GM23248 (cell line): ENCODE data around the gene PNKD. TPM values are rescaled to one million over a fixed set of nuclear protein-coding genes. Genes with fewer than 3 reads are reported as not detected.

Source experiments
- DNase-seq: peaks from one replicate; pipeline ENCODE4 v3.0.0-alpha.2; 2015
- H2AFZ ChIP-seq: fragments of 200-600 bp; sonication (generic); 2 replicates; pipeline ENCODE4 v1.6.1; 2016; ENCODE audit warnings: antibody characterized with exemption
- H3F3A ChIP-seq: fragments of 200-600 bp; sonication (generic); 2 replicates; pipeline ENCODE4 v1.6.1; 2016; ENCODE audit warnings: mild to moderate bottlenecking, antibody characterized with exemption, mixed run types; ENCODE audit not compliant: insufficient read depth
- H3K27ac ChIP-seq: fragments of 200-600 bp; sonication (generic); 2 replicates; pipeline ENCODE4 v1.5.1; 2016; ENCODE audit warnings: mild to moderate bottlenecking
- H3K27me3 ChIP-seq: fragments of 200-600 bp; sonication (generic); replicated peaks from 2 replicates; pipeline ENCODE4 v1.6.1; 2016; ENCODE audit warnings: mild to moderate bottlenecking; ENCODE audit not compliant: insufficient read depth
- H3K36me3 ChIP-seq: fragments of 200-600 bp; sonication (generic); 2 replicates; pipeline ENCODE4 v1.6.1; 2016; ENCODE audit warnings: low read depth, mild to moderate bottlenecking
- H3K4me1 ChIP-seq: fragments of 200-600 bp; sonication (generic); 2 replicates; pipeline ENCODE4 v1.6.1; 2016; ENCODE audit warnings: mild to moderate bottlenecking; ENCODE audit not compliant: insufficient read depth
- H3K4me2 ChIP-seq: fragments of 200-600 bp; sonication (generic); one replicate; pipeline ENCODE4 v1.6.1; 2016; ENCODE audit warnings: mild to moderate bottlenecking; ENCODE audit not compliant: unreplicated experiment
- H3K4me3 ChIP-seq: fragments of 200-600 bp; sonication (generic); 2 replicates; pipeline ENCODE4 v1.5.1; 2016; ENCODE audit warnings: mild to moderate bottlenecking
- H3K79me2 ChIP-seq: fragments of 200-600 bp; sonication (generic); 2 replicates; pipeline ENCODE4 v1.6.1; 2016; ENCODE audit warnings: mild to moderate bottlenecking; ENCODE audit not compliant: insufficient read depth
- H3K9ac ChIP-seq: fragments of 200-600 bp; sonication (generic); 2 replicates; pipeline ENCODE4 v1.6.1; 2016; ENCODE audit warnings: mild to moderate bottlenecking
- H3K9me2 ChIP-seq: fragments of 200-600 bp; sonication (generic); 2 replicates; pipeline ENCODE4 v1.6.1; 2016; ENCODE audit warnings: mixed run types, mild to moderate bottlenecking, moderate library complexity; ENCODE audit not compliant: insufficient read depth
- H3K9me3 ChIP-seq: fragments of 200-600 bp; sonication (generic); one replicate; pipeline ENCODE4 v1.6.1; 2017; ENCODE audit warnings: low read depth
- H4K20me1 ChIP-seq: fragments of 200-600 bp; sonication (generic); 2 replicates; pipeline ENCODE4 v1.6.0; 2016; ENCODE audit not compliant: insufficient read depth
- EZH2 ChIP-seq: fragments of 200-600 bp; sonication (generic); IDR thresholded peaks from 2 replicates; pipeline ENCODE4 v1.6.1; 2018; ENCODE audit warnings: antibody characterized with exemption, mild to moderate bottlenecking; ENCODE audit not compliant: insufficient read depth, poor library complexity, severe bottlenecking
- EZH2phosphoT487 ChIP-seq: fragments of 200-600 bp; sonication (generic); IDR thresholded peaks from 2 replicates; pipeline ENCODE4 v1.6.1; 2018; ENCODE audit warnings: antibody characterized with exemption, moderate library complexity, mild to moderate bottlenecking, low read depth; ENCODE audit not compliant: insufficient read depth
- WGBS, 2 experiments: methylation state at CpG; one replicate each; pipeline ENCODE4 v1.1.6; 2015 to 2017; ENCODE audit warnings: low lambda C conversion rate in 2 of 2, low coverage in 1 of 2; ENCODE audit errors: missing lambda C conversion rate in 2 of 2; 5-methylcytosine and 5-hydroxymethylcytosine counted together
- in situ Hi-C: fragments of 300-500 bp; cut with MboI; formaldehyde crosslinking; loops from 2 replicates; pipeline ENCODE4 v1.15.0; 2020
- polyA plus RNA-seq: library from polyadenylated mRNA; unstranded; fragments of >200 nt; fragmentation: Nextera tagmentation; extraction: Ambion mirVana; gene quantifications from 2 replicates; pipeline ENCODE4 v1.2.1, GENCODE V29; 2016
- total RNA-seq: library from RNA; depleted of rRNA; stranded (reverse); fragments of >200 nt; shearing (Covaris generic); gene quantifications from 2 replicates; pipeline ENCODE4 v1.2.3, GENCODE V29; 2014

Gene PNKD
- total and polyA plus RNA-seq, 2 experiments from 2014 or later: 28.6 to 82.7 TPM

DNA sequence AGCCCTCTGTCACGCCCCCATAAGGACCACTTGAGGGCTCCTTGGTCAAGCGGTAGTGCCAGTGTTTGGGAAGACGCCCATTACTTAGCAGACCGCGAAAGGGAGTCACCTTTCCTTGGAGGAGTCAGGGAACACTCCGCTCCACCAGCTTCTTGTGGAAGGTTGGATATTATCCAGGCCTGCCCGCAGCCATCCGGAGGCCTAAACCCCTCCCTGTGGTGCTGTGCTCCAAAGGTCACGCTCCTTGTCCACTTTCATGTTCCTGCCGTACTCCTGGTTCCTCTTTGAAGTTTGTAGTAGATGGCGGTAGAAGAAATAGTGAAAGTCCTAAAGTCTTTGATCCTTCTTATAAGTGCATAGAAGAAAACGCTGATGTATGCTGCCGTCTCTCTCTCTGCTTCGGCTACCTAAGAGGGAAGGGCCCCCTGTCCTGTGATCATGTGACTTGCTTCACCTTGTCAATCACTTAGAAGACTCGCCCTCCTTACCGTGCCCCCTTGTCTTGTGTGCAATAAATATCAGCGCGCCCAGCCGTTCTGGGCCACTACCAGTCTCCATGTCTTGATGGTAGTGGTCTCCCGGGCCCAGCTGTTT lies 84.6 kb downstream of the PNKD start:
- Histone ChIP-seq H3K9ac (no peak overlapping the region), H3K4me1 (no peaks in the 10 kb centered on the region), H3K4me2 (no peak overlapping the region), H3K36me3 (no peaks in the 10 kb centered on the region), H3F3A (no peaks in the 10 kb centered on the region), H4K20me1 (no peaks in the 10 kb centered on the region), H3K4me3 (no peak overlapping the region), H2AFZ (no peak overlapping the region), H3K27ac (no peak overlapping the region), H3K9me2 (no peaks in the 10 kb centered on the region), H3K9me3 (no peaks in the 10 kb centered on the region), H3K79me2 (no peaks in the 10 kb centered on the region), H3K27me3 (no peaks in the 10 kb centered on the region)
- no peak for DNase-seq
- TF ChIP-seq EZH2 (no peak), EZH2phosphoT487 (no peak)
- in situ Hi-C loops: no loop called here
- WGBS, 2 experiments: 53 to 58% methylated on average over 20 of the region's 20 CpGs

DNA sequence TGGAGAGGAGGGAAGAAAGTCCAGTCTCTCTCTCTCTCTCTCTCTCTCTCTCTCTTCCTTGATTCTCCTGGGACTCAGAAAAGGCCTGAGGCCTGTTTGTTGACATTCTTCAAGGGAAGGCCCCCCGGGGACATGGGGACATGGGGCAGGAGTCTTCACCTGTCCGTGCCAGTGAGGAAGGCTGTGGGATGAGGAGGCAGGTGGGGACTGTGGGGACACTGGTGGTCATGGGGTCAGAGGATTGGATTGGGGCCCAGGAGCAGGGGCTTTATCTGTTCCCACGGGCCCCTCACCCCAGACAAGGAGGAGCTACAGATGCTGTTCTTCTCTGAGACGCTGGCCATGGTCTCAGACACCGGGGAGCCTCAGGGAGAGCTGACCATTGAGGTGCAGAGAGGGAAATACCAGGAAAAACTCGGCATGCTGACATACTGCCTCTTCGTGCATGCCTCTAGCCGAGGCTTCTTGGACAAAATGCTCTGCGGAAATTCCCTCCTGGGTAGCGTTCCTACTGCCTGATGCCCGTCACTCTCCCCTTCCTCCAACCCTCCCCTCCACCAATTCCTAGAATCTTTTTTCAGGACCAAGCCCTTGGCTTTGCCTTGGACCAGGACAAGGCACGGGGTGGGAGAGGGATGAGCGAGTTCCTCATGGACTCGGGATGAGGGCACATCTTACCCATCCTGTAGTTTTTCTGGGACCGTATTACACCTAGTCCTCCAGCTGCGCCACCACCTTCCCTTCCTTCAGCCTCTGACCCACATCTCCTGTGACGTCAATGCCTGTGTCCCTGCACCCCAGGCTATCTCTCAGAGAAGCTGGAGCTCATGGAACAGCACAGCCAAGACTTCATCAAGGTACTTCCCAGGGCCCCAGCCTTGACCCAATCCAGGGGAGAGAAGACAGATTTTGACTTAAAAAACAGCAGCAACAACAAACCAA lies 87.2 kb downstream of the PNKD start:
- Histone ChIP-seq H2AFZ (no peak overlapping the region), H3K4me1 (no peaks in the 10 kb centered on the region), H4K20me1 (no peaks in the 10 kb centered on the region), H3F3A (no peaks in the 10 kb centered on the region), H3K9ac (no peak overlapping the region), H3K27me3 (no peaks in the 10 kb centered on the region), H3K4me3 (no peak overlapping the region), H3K9me3 (no peaks in the 10 kb centered on the region), H3K9me2 (no peaks in the 10 kb centered on the region), H3K4me2 (no peak overlapping the region), H3K27ac (no peak overlapping the region), H3K36me3 (no peaks in the 10 kb centered on the region), H3K79me2 (no peaks in the 10 kb centered on the region)
- in situ Hi-C loops: no loop called here
- no peak for DNase-seq
- no peak for TF ChIP-seq EZH2phosphoT487
- no peak for TF ChIP-seq EZH2
- 62 to 65% methylated on average over 16 to 17 of the region's 17 CpGs for WGBS, 2 experiments

DNA sequence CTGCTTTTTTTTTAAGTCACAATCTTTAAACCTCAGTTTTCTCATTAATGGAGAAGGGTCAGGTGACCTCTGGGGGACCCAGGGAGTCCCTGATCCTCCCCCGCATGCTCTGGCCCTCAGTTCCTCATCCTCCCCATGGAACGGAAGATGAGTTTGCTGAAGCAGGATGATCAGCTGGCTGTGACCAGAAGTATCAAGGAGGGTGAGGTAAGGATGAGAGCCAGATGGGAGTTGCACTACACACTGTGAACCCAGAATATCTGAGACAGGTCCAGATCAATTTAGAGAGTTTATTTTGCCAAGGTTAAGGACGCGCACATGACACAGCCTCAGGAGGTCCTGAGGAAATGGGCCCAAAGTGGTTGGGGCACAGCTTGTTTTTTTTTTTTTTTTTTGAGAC lies 90.1 kb downstream of the PNKD start:
- TF ChIP-seq EZH2 (no peak), EZH2phosphoT487 (no peak)

DNA sequence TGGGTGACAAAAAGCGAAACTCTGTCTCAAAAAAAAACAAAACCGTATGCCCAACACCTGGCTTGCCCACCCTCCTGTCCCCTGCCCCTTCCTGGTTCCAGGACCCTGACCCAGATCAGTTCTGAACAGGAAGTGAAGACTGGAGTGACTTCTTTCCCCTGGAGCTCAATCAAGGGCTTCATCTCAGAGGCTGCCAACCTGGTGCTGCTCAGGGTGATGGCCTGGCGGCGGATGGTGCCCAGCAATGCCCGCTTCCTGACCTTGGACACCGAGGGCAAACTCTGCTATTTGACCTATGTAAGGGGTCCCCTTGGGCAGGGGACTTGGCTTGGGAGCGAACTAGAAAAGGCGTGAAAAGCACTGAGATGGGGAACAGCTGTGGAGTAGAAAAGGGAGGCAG lies 92.3 kb downstream of the PNKD start:
- Histone ChIP-seq H3K27ac (no peak overlapping the region), H4K20me1 (no peaks in the 10 kb centered on the region), H3K4me1 (no peaks in the 10 kb centered on the region), H3F3A (no peaks in the 10 kb centered on the region), H3K27me3 (no peaks in the 10 kb centered on the region), H3K79me2 (no peaks in the 10 kb centered on the region), H3K9me2 (no peaks in the 10 kb centered on the region), H3K36me3 (no peaks in the 10 kb centered on the region), H2AFZ (no peak overlapping the region), H3K4me3 (no peak overlapping the region), H3K9me3 (no peaks in the 10 kb centered on the region), H3K4me2 (no peak overlapping the region), H3K9ac (no peak overlapping the region)
- TF ChIP-seq EZH2phosphoT487: no peak
- no peak for TF ChIP-seq EZH2
- no peak for DNase-seq
- in situ Hi-C loops: no loop called here
- 83 to 85% methylated on average over 8 of the region's 8 CpGs for WGBS, 2 experiments

More for the DNA sequence above, 90.1 kb downstream of the PNKD start:
- Histone ChIP-seq H3K9me2 (no peaks in the 10 kb centered on the region), H3K27me3 (no peaks in the 10 kb centered on the region), H4K20me1 (no peaks in the 10 kb centered on the region), H3K79me2 (no peaks in the 10 kb centered on the region), H2AFZ (no peak overlapping the region), H3K9me3 (no peaks in the 10 kb centered on the region), H3K27ac (no peak overlapping the region), H3F3A (no peaks in the 10 kb centered on the region), H3K4me3 (no peak overlapping the region), H3K9ac (no peak overlapping the region), H3K4me2 (no peak overlapping the region), H3K4me1 (no peaks in the 10 kb centered on the region), H3K36me3 (no peaks in the 10 kb centered on the region)
- DNase-seq: no peak
- in situ Hi-C loops: no loop called here
- WGBS, 2 experiments: 79 to 88% methylated on average over 4 of the region's 4 CpGs
